CD4-positive, alpha-beta T cell treated with Interferon gamma for 1 hour (primary cell): ENCODE measurements around the gene RAC2.
"Not testable (repeated sequence)": the region's sequence is repeated elsewhere in the genome, so short reads cannot be mapped to it uniquely, and the experiment has no call there.

Source experiments
- DNase-seq: peaks from one replicate; pipeline ENCODE4 v3.0.0-alpha.2; 2020

Gene RAC2

GRCh38 chr22:37233371-37233750, 10.7 kb downstream of the RAC2 start:
- not testable (repeated sequence) for DNase-seq

GRCh38 chr22:37232140-37232998, 11.7 kb downstream of the RAC2 start:
- DNase-seq = no peak

GRCh38 chr22:37231406-37232139, 12.5 kb downstream of the RAC2 start:
- peak; percentile 42 for DNase-seq

- DNase-seq = peak; percentile 38
These were observed 13.2 kb downstream of the RAC2 start for GRCh38 chr22:37230673-37231405.

GRCh38 chr22:37229805-37230672, 14.0 kb downstream of the RAC2 start:
- peak; percentile 87 for DNase-seq

GRCh38 chr22:37229012-37229804, 14.9 kb downstream of the RAC2 start:
- peak; percentile 35 for DNase-seq

GRCh38 chr22:37228106-37229011, 15.7 kb downstream of the RAC2 start:
- DNase-seq = peak; percentile 58

- no peak for DNase-seq
These were observed 17.6 kb downstream of the RAC2 start for GRCh38 chr22:37226514-37226913.

GRCh38 chr22:37226087-37226486, 18.0 kb downstream of the RAC2 start:
- no peak for DNase-seq

- DNase-seq = no peak
These were observed 18.6 kb downstream of the RAC2 start for GRCh38 chr22:37225481-37225880.

GRCh38 chr22:37224757-37225420, 19.2 kb downstream of the RAC2 start:
- no peak for DNase-seq

GRCh38 chr22:37223965-37224551, 20.0 kb downstream of the RAC2 start:
- no peak for DNase-seq

- peak; percentile 32 for DNase-seq
These were observed 21.6 kb downstream of the RAC2 start for GRCh38 chr22:37222440-37222971.

GRCh38 chr22:37221424-37222333, 22.4 kb downstream of the RAC2 start:
- no peak for DNase-seq

GRCh38 chr22:37220543-37220981, 23.5 kb downstream of the RAC2 start:
- DNase-seq = no peak

- DNase-seq = no peak
These were observed 24.5 kb downstream of the RAC2 start for GRCh38 chr22:37219533-37219932.

- DNase-seq = peak; percentile 76
These were observed 25.2 kb downstream of the RAC2 start for GRCh38 chr22:37218771-37219411.

- DNase-seq = no peak
These were observed 25.7 kb downstream of the RAC2 start for GRCh38 chr22:37218399-37218770.
